Vagina (tissue), 2 donors: ENCODE data around the gene AAGAB. TPM values are rescaled to one million over a fixed set of nuclear protein-coding genes. Genes with fewer than 3 reads are reported as not detected.
"Not testable (repeated sequence)": the region's sequence is repeated elsewhere in the genome, so short reads cannot be mapped to it uniquely, and the experiment has no call there.

Experiments used
- DNase-seq, 2 donors: peaks; one replicate each; pipeline ENCODE4 v3.0.0-alpha.2; 2017; ENCODE audit errors: extremely low spot score in 2 of 2
- H3K27ac ChIP-seq: fragments of 200-600 bp; sonication (generic); one replicate; pipeline ENCODE4 v1.5.1; 2019
- H3K27me3 ChIP-seq: fragments of 200-600 bp; sonication (generic); one replicate; pipeline ENCODE4 v1.5.1; 2019
- H3K36me3 ChIP-seq, 2 donors: fragments of 200-600 bp; sonication (generic); one replicate each; pipeline ENCODE4 v1.5.1; 2017 to 2019
- H3K4me1 ChIP-seq: fragments of 200-600 bp; sonication (generic); one replicate; pipeline ENCODE4 v1.5.1; 2019
- H3K4me3 ChIP-seq, 2 donors: fragments of 200-600 bp; sonication (generic); 1 replicate in 1 of 2; 2 replicates in 1 of 2; pipeline ENCODE4 v1.5.1; 2016 to 2019
- H3K9me3 ChIP-seq: fragments of 200-600 bp; sonication (generic); one replicate; pipeline ENCODE4 v1.5.1; 2019
- POLR2A ChIP-seq, 2 donors: fragments of 450-650 bp; IDR thresholded peaks; one replicate each; pipeline ENCODE4 v1.6.1; 2017; ENCODE audit warnings: antibody characterized with exemption in 2 of 2, mild to moderate bottlenecking in 2 of 2, moderate library complexity in 2 of 2
- POLR2AphosphoS5 ChIP-seq, 2 donors: sonication (generic); formaldehyde crosslinking; IDR thresholded peaks; one replicate each; pipeline ENCODE4 v1.9.0; 2017; ENCODE audit warnings: antibody characterized with exemption in 2 of 2, mild to moderate bottlenecking in 2 of 2, low read depth in 1 of 2; ENCODE audit not compliant: insufficient read depth in 1 of 2
- intact Hi-C: fragments of 100-400 bp; cut with DNase I; formaldehyde crosslinking; loops from one replicate; pipeline ENCODE4 v1.15.1; 2023
- total RNA-seq: library from RNA; depleted of rRNA; stranded (reverse); fragments of >200 nt; gene quantifications from one replicate; pipeline ENCODE4 v1.2.3, GENCODE V29; 2016
- TF ChIP-seq, protein P1 (sequence below), 3 experiments: fragments of 450-650 bp in 2 of 3; fragments of 200-600 bp in 1 of 3; sonication (generic) in 1 of 3; IDR thresholded peaks; one replicate each; pipeline ENCODE4 v1.5.1; 2017 to 2019; ENCODE audit warnings: antibody characterized with exemption in 3 of 3, mild to moderate bottlenecking in 2 of 3, moderate library complexity in 2 of 3

Gene AAGAB
- total RNA-seq, 1 donor from 2014 or later, result 41.0 TPM

GRCh38 chr15:67251318-67251717 lies 3.1 kb downstream of the AAGAB start:
- DNase-seq, result no peak
- no peaks in the 10 kb centered on the region for H3K9me3 ChIP-seq
- H3K4me1 ChIP-seq, result peaks cover 24% of the 10 kb centered on the region
- no peak for TF ChIP-seq POLR2AphosphoS5 (IDR thresholded peaks at IDR 0.05; ENCODE audit: insufficient read depth in 1 of 2, low read depth in 1 of 2)
- TF ChIP-seq, protein P1, sequence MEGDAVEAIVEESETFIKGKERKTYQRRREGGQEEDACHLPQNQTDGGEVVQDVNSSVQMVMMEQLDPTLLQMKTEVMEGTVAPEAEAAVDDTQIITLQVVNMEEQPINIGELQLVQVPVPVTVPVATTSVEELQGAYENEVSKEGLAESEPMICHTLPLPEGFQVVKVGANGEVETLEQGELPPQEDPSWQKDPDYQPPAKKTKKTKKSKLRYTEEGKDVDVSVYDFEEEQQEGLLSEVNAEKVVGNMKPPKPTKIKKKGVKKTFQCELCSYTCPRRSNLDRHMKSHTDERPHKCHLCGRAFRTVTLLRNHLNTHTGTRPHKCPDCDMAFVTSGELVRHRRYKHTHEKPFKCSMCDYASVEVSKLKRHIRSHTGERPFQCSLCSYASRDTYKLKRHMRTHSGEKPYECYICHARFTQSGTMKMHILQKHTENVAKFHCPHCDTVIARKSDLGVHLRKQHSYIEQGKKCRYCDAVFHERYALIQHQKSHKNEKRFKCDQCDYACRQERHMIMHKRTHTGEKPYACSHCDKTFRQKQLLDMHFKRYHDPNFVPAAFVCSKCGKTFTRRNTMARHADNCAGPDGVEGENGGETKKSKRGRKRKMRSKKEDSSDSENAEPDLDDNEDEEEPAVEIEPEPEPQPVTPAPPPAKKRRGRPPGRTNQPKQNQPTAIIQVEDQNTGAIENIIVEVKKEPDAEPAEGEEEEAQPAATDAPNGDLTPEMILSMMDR (IDR thresholded peaks at IDR 0.05), result no peak
- TF ChIP-seq POLR2A (IDR thresholded peaks at IDR 0.05), result no peak
- no peak overlapping the region for H3K27ac ChIP-seq
- H3K4me3 ChIP-seq, result no peak overlapping the region
- intact Hi-C loops, result loop anchor here (10.0 kb wide), 1 partner anchor 187 kb away; the partner anchor contains the start of gene SMAD3
- no peaks in the 10 kb centered on the region for H3K36me3 ChIP-seq
- no peaks in the 10 kb centered on the region for H3K27me3 ChIP-seq

DNA sequence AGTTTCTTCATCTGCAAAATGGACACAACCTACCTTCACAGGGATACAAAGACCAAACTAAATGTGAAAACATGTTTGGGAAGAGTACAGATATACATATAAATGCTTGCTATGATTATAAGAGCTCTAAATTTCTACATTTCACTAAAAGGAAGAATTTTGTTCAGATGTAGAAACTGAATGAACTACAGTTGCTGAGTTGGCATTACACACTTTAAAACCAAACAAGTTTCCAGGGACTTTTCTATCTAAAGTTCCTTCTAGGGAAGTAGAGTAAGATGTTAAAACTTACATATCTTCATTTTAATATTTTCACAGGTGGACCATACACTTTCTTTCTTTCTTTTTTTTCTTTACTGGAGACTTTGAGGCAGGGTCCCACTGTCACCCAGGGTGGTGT lies 4.6 kb downstream of the AAGAB start:
- TF ChIP-seq POLR2AphosphoS5 (IDR thresholded peaks at IDR 0.05; ENCODE audit: insufficient read depth in 1 of 2, low read depth in 1 of 2), result no peak
- TF ChIP-seq, protein P1 (IDR thresholded peaks at IDR 0.05), result no peak
- no peak for TF ChIP-seq POLR2A (IDR thresholded peaks at IDR 0.05)
- H3K4me1 ChIP-seq, result peaks cover 17% of the 10 kb centered on the region
- no peak overlapping the region for H3K27ac ChIP-seq
- no peak overlapping the region for H3K4me3 ChIP-seq
- H3K36me3 ChIP-seq, result no peaks in the 10 kb centered on the region
- no peaks in the 10 kb centered on the region for H3K27me3 ChIP-seq
- DNase-seq, result no peak
- intact Hi-C loops, result loop anchor here (10.0 kb wide), 1 partner anchor 185 kb away; the partner anchor contains the start of gene SMAD3
- no peaks in the 10 kb centered on the region for H3K9me3 ChIP-seq

GRCh38 chr15:67248011-67248505 lies 6.4 kb downstream of the AAGAB start:
- H3K9me3 ChIP-seq, result no peaks in the 10 kb centered on the region
- DNase-seq, result no peak
- intact Hi-C loops, result no loop called here

DNA sequence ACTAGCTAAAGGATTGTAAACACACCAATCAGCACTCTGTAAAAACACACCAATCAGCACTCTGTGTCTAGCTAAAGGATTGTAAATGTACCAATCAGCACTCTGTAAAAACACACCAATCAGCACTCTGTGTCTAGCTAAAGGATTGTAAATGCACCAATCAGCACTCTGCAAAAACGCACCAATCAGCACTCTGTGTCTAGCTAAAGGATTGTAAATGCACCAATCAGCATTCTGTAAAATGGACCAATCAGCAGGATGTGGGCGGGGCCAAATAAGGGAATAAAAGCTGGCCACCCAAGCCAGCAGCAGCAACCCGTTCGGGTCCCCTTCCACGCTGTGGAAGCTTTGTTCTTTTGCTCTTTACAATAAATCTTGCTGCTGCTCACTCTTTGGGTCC lies 7.9 kb downstream of the AAGAB start:
- H3K36me3 ChIP-seq, H3K27ac ChIP-seq, DNase-seq, intact Hi-C loops, H3K9me3 ChIP-seq, H3K27me3 ChIP-seq, H3K4me3 ChIP-seq: not testable (repeated sequence)
- H3K4me1 ChIP-seq, result peaks cover 14% of the 10 kb centered on the region

More at GRCh38 chr15:67248011-67248505, 6.4 kb downstream of the AAGAB start:
- TF ChIP-seq, protein P1 (IDR thresholded peaks at IDR 0.05), result no peak
- no peak for TF ChIP-seq POLR2A (IDR thresholded peaks at IDR 0.05)
- no peak for TF ChIP-seq POLR2AphosphoS5 (IDR thresholded peaks at IDR 0.05; ENCODE audit: insufficient read depth in 1 of 2, low read depth in 1 of 2)
- Histone ChIP-seq H3K27me3 (no peaks in the 10 kb centered on the region), H3K4me3 (no peak overlapping the region), H3K27ac (no peak overlapping the region), H3K36me3 (no peaks in the 10 kb centered on the region), H3K4me1 (peaks cover 14% of the 10 kb centered on the region)

GRCh38 chr15:67244971-67245478 lies 9.4 kb downstream of the AAGAB start:
- intact Hi-C loops, result no loop called here
- Histone ChIP-seq H3K4me3 (no peak overlapping the region), H3K27ac (no peak overlapping the region), H3K4me1 (peaks cover 27% of the 10 kb centered on the region), H3K27me3 (no peaks in the 10 kb centered on the region), H3K36me3 (no peaks in the 10 kb centered on the region), H3K9me3 (no peaks in the 10 kb centered on the region)
- no peak for DNase-seq
- TF ChIP-seq POLR2A (IDR thresholded peaks at IDR 0.05) (no peak), POLR2AphosphoS5 (IDR thresholded peaks at IDR 0.05; ENCODE audit: insufficient read depth in 1 of 2, low read depth in 1 of 2) (no peak)

GRCh38 chr15:67242708-67243111 lies 11.8 kb downstream of the AAGAB start:
- H3K27me3 ChIP-seq, result no peaks in the 10 kb centered on the region
- H3K36me3 ChIP-seq, result no peaks in the 10 kb centered on the region
- intact Hi-C loops, result no loop called here
- H3K4me3 ChIP-seq, result no peak overlapping the region
- H3K27ac ChIP-seq, result no peak overlapping the region
- H3K9me3 ChIP-seq, result no peaks in the 10 kb centered on the region
- peaks cover 27% of the 10 kb centered on the region for H3K4me1 ChIP-seq
- no peak for TF ChIP-seq POLR2A (IDR thresholded peaks at IDR 0.05)
- peak in 1 of 2 donors; percentile 60 for TF ChIP-seq POLR2AphosphoS5 (IDR thresholded peaks at IDR 0.05; ENCODE audit: insufficient read depth in 1 of 2, low read depth in 1 of 2)
- no peak for DNase-seq
